DND-41 (cell line): ENCODE measurements around the gene CEACAM1.
"Not testable (repeated sequence)": the region's sequence is repeated elsewhere in the genome, so short reads cannot be mapped to it uniquely, and the experiment has no call there.

ENCODE experiments used
- ATAC-seq: fragments of 200-7000 bp; cut with Tn5 transposase; 3 replicates; pipeline ENCODE4 v1.9.1; 2021; ENCODE audit warnings: low read depth; ENCODE audit not compliant: insufficient read depth
- DNase-seq: peaks from one replicate; pipeline ENCODE4 v3.0.0-alpha.2; 2020
- H2AFZ ChIP-seq: 2 replicates; pipeline ENCODE4 v1.6.0; 2012; ENCODE audit warnings: low read depth, low read length
- H3K27ac ChIP-seq: 2 replicates; pipeline ENCODE4 v1.5.1; 2012; ENCODE audit warnings: low read length, inconsistent platforms
- H3K27me3 ChIP-seq: fragments of 200-600 bp; sonication (generic); 2 replicates; pipeline ENCODE4 v1.6.0; 2012; ENCODE audit warnings: low read length, mild to moderate bottlenecking, inconsistent platforms; ENCODE audit not compliant: insufficient read depth, poor library complexity
- H3K36me3 ChIP-seq: 2 replicates; pipeline ENCODE4 v1.5.1; 2012; ENCODE audit warnings: low read length, inconsistent platforms; ENCODE audit not compliant: insufficient read depth
- H3K4me1 ChIP-seq: 2 replicates; pipeline ENCODE4 v1.5.1; 2012; ENCODE audit warnings: mild to moderate bottlenecking, low read length; ENCODE audit not compliant: insufficient read depth
- H3K4me2 ChIP-seq: 2 replicates; pipeline ENCODE4 v1.6.0; 2012; ENCODE audit warnings: mild to moderate bottlenecking, moderate library complexity, low read length, inconsistent platforms; ENCODE audit not compliant: insufficient read depth
- H3K4me3 ChIP-seq, 2 experiments: fragments of 200-600 bp in 1 of 2; shearing (Covaris generic) in 1 of 2; 2 replicates each; pipeline ENCODE4 v1.5.1; 2012 to 2016; ENCODE audit warnings: inconsistent platforms in 2 of 2, low read length in 2 of 2, mild to moderate bottlenecking in 2 of 2, low read depth in 1 of 2, moderate library complexity in 1 of 2
- H3K79me2 ChIP-seq: 2 replicates; pipeline ENCODE4 v1.6.0; 2012; ENCODE audit warnings: low read length, inconsistent platforms; ENCODE audit not compliant: insufficient read depth
- H3K9ac ChIP-seq: 2 replicates; pipeline ENCODE4 v1.6.0; 2012; ENCODE audit warnings: low read depth, mild to moderate bottlenecking, inconsistent platforms, low read length, moderate library complexity
- H3K9me3 ChIP-seq: 2 replicates; pipeline ENCODE4 v1.5.1; 2012; ENCODE audit warnings: low read length, moderate library complexity, mild to moderate bottlenecking, inconsistent platforms; ENCODE audit not compliant: insufficient read depth, severe bottlenecking
- H4K20me1 ChIP-seq: 2 replicates; pipeline ENCODE4 v1.6.0; 2012; ENCODE audit warnings: low read length; ENCODE audit not compliant: insufficient read depth
- EZH2 ChIP-seq: IDR thresholded peaks from 3 replicates; pipeline ENCODE4 v1.6.1; 2012; ENCODE audit warnings: borderline replicate concordance, low read depth, mild to moderate bottlenecking, moderate library complexity, low read length, inconsistent platforms; ENCODE audit not compliant: severe bottlenecking
- TF ChIP-seq, protein P1 (sequence below): IDR thresholded peaks from 2 replicates; pipeline ENCODE4 v1.5.1; 2012; ENCODE audit warnings: borderline replicate concordance, low read length, moderate library complexity, mild to moderate bottlenecking; ENCODE audit not compliant: poor library complexity, severe bottlenecking; ENCODE audit errors: extremely low read depth

The CEACAM1 gene

GRCh38 chr19:42461700-42462324 lies 66.5 kb downstream of the CEACAM1 start:
- DNase-seq (no peak), ATAC-seq (no peak)
- H3K27ac ChIP-seq, result no peak overlapping the region
- TF ChIP-seq, protein P1, sequence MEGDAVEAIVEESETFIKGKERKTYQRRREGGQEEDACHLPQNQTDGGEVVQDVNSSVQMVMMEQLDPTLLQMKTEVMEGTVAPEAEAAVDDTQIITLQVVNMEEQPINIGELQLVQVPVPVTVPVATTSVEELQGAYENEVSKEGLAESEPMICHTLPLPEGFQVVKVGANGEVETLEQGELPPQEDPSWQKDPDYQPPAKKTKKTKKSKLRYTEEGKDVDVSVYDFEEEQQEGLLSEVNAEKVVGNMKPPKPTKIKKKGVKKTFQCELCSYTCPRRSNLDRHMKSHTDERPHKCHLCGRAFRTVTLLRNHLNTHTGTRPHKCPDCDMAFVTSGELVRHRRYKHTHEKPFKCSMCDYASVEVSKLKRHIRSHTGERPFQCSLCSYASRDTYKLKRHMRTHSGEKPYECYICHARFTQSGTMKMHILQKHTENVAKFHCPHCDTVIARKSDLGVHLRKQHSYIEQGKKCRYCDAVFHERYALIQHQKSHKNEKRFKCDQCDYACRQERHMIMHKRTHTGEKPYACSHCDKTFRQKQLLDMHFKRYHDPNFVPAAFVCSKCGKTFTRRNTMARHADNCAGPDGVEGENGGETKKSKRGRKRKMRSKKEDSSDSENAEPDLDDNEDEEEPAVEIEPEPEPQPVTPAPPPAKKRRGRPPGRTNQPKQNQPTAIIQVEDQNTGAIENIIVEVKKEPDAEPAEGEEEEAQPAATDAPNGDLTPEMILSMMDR, result no peak
- no peak for TF ChIP-seq EZH2
- H3K79me2 ChIP-seq, result no peaks in the 10 kb centered on the region
- no peaks in the 10 kb centered on the region for H3K27me3 ChIP-seq
- H3K4me3 ChIP-seq, result no peak overlapping the region
- no peaks in the 10 kb centered on the region for H4K20me1 ChIP-seq
- no peak overlapping the region for H3K9ac ChIP-seq
- H2AFZ ChIP-seq, result no peak overlapping the region
- H3K36me3 ChIP-seq, result no peaks in the 10 kb centered on the region
- H3K9me3 ChIP-seq, result no peaks in the 10 kb centered on the region
- H3K4me1 ChIP-seq, result no peaks in the 10 kb centered on the region
- H3K4me2 ChIP-seq, result no peak overlapping the region

DNA sequence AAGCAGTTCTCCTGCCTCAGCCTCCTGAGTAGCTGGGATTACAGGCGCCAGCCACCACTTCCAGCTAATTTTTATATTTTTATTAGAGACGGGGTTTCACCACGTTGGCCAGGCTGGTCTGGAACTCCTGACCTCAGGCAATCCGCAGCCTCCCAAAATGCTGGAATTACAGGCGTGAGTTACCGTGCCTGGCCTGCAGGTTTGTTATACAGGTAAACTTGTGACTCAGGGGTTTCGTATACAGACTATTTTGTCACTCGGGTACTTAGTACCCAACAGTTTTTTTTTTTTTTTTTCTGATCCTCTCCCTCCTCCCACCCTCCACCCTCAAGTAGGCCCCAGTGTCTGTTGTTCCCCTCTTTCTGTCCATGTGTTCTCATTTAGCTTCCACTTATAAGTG lies 67.0 kb downstream of the CEACAM1 start:
- not testable (repeated sequence) for H4K20me1 ChIP-seq, H3K4me2 ChIP-seq, H3K9ac ChIP-seq

DNA sequence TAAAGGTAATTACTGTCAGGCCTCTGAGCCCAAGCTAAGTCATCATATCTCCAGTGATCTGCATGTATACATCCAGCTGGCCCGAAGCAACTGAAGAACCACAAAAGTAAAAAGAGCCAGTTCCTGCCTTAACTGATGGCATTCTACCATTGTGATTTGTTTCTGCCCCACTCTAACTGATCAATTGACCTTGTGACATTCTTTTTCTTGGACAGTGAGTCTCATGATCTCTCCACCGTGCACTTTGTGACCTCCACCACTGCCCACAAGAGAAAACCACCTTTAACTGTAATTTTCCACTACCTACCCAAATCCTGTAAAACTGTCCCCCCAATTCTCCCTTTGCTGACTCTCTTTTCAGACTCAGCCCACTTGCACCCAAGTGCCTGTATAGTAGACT lies 68.4 kb downstream of the CEACAM1 start:
- Histone ChIP-seq H2AFZ (no peak overlapping the region), H3K9me3 (no peaks in the 10 kb centered on the region), H3K27ac (no peak overlapping the region), H4K20me1 (no peaks in the 10 kb centered on the region), H3K4me1 (no peaks in the 10 kb centered on the region), H3K36me3 (no peaks in the 10 kb centered on the region), H3K4me2 (no peak overlapping the region), H3K9ac (no peak overlapping the region), H3K27me3 (no peaks in the 10 kb centered on the region), H3K79me2 (no peaks in the 10 kb centered on the region), H3K4me3 (no peak overlapping the region)
- TF ChIP-seq, protein P1, result no peak
- TF ChIP-seq EZH2, result no peak
- ATAC-seq (no peak), DNase-seq (no peak)

More for the DNA sequence above, 67.0 kb downstream of the CEACAM1 start:
- H2AFZ ChIP-seq, H3K79me2 ChIP-seq, ATAC-seq, H3K27me3 ChIP-seq, H3K36me3 ChIP-seq, H3K4me3 ChIP-seq, DNase-seq, H3K27ac ChIP-seq, H3K4me1 ChIP-seq, H3K9me3 ChIP-seq: not testable (repeated sequence)
